Hematopoietic multipotent progenitor cell treated with erythropoietin and hydrocortisone succinate and interleukin-3 and kit ligand, for 15 days (in vitro differentiated cells): ENCODE measurements around the gene FBXL5.

Source experiments
- DNase-seq: peaks from one replicate; pipeline ENCODE4 v3.0.0-alpha.2; 2015; ENCODE audit warnings: low spot score

Gene FBXL5, protein sequence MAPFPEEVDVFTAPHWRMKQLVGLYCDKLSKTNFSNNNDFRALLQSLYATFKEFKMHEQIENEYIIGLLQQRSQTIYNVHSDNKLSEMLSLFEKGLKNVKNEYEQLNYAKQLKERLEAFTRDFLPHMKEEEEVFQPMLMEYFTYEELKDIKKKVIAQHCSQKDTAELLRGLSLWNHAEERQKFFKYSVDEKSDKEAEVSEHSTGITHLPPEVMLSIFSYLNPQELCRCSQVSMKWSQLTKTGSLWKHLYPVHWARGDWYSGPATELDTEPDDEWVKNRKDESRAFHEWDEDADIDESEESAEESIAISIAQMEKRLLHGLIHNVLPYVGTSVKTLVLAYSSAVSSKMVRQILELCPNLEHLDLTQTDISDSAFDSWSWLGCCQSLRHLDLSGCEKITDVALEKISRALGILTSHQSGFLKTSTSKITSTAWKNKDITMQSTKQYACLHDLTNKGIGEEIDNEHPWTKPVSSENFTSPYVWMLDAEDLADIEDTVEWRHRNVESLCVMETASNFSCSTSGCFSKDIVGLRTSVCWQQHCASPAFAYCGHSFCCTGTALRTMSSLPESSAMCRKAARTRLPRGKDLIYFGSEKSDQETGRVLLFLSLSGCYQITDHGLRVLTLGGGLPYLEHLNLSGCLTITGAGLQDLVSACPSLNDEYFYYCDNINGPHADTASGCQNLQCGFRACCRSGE

GRCh38 chr4:15655223-15656037, at the start of gene FBXL5:
TSS of gene FBXL5 (minus strand) at chr4:15655357. CDS start at chr4:15655287, 70 bp downstream.
- DNase-seq: peak; percentile 89

- no peak for DNase-seq
Measured at GRCh38 chr4:15704129-15704528, 49.0 kb upstream of the FBXL5 start.

DNA sequence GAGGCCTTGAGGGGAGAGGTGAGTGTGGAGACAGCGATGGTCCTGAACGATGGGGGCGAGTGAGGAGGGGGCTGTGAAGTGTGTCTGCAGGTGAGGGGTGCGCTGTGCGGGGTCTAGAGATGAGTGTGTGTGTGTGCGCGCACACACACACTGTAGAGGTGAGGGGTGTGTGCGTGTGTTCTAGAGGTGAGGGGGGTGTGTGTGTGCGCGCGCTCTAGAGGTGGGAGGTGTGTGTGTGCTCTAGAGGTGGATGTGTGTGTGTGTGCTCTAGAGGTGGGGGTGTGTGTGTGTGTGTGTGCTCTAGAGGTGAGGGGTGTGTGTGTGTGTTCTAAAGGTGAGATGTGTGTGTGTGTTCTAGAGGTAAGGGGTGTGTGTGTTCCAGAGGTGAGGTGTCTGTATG, 48.3 kb upstream of the FBXL5 start:
- DNase-seq: no peak

DNA sequence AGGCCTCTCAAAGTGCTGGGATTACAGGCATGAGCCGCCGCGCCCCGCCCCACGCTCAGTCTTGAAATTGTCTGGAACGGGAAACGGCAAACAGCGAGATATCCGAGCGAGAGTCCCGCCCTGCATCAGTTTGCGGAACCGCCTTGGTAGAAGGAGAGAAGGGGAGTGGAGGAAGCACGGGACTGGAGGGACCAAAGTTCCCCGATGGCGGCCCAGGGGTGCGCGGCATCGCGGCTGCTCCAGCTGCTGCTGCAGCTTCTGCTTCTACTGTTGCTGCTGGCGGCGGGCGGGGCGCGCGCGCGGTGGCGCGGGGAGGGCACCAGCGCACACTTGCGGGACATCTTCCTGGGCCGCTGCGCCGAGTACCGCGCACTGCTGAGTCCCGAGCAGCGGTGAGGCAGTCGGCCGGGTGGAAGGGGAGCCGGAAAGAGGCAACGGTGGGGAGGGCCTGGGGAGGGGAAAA, 47.8 kb upstream of the FBXL5 start, which contains the start of gene BST1:
Gene BST1 (plus strand): TSS at position 125 of the 463 bp plus-strand sequence. CDS start 80 bp downstream, at position 205.
- DNase-seq: no peak

DNA sequence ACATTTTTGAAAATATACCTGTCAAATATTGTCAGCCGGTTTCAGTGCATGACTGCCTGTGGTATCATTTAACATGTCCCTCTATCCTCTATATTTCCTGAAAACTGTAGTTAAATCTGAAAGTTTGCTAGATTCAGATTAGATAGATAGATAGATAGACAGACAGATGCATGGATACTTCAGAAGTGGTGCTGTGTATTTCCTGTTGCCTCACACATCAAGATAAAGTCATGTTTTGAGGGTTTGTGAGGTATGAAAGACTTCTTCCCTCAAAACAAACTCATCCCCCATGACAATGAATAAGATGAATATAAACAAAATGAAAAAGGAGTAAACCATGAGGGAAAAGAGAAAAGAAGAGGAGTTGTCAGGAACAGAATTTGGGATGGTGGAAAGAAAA, 41.7 kb upstream of the FBXL5 start:
- DNase-seq: no peak

DNA sequence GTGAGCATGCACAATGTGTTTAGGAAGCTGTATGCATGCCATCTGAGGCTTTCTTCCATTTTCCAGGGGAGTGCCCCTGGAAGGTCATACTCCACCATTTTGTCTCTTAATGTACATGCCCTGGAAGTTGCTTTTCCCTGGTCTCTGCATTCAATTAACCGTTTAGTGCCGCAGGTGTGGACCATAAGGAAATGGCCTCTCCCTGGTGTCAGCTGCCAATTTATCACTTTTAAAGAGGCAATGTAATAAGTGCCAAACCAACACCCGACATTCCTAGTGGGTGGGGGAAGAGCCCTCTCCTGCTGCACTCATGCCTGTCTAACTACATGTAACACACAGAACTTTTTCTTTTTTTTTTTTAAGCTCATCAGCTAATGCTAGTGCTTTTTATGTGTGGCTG, 40.6 kb upstream of the FBXL5 start:
- DNase-seq: no peak

DNA sequence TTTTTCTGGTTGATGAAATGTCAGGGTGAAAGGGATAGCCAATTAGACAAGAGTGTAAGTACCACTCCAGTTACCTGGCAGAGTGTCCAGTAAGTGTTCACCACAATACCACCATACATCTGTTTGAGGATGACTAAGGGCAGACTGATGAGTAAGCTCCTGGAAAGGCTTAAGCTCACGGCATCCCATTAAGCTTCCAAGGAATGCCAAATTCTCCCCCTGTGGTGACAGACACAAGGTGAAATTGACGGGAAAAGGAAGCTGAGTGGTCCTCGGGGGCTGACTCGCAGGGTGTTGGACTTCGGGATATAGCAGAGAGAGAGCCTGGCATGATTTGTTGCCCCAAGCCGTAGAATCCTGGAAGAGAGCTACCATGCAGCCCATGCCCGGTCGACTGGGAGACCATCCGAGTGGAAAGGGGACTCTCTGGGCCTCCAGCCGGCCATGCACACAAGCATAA, 40.1 kb upstream of the FBXL5 start:
- DNase-seq: no peak

- no peak for DNase-seq
Measured at GRCh38 chr4:15694431-15694830, 39.3 kb upstream of the FBXL5 start.

GRCh38 chr4:15692602-15693001, 37.4 kb upstream of the FBXL5 start:
- no peak for DNase-seq

GRCh38 chr4:15691346-15692135, 36.4 kb upstream of the FBXL5 start:
- no peak for DNase-seq

GRCh38 chr4:15690020-15690809, 35.1 kb upstream of the FBXL5 start:
- DNase-seq: no peak

DNA sequence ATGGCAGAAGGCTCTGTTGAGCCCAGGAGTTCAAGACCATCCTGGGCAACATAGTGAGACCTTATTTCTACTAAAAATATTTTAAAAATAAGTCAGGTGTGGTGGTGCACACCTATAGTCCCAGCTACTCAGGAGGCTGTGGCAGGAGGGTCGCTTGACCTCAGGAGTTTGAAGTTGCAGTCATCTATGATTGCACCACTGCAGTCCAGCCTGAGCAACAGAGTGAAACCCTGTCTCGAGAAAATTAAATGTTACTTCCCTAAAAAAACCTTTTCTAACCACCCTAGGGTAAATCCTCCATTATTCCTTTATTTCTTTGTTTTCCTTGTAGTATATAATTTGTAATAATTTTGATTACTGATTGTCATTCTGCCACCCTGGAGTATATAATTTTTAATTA, 34.4 kb upstream of the FBXL5 start:
- no peak for DNase-seq

- no peak for DNase-seq
Measured at GRCh38 chr4:15688051-15688450, 32.9 kb upstream of the FBXL5 start.

- no peak for DNase-seq
Measured at GRCh38 chr4:15684498-15684897, 29.3 kb upstream of the FBXL5 start.

- no peak for DNase-seq
Measured at GRCh38 chr4:15683143-15683495, 28.0 kb upstream of the FBXL5 start.

- peak; percentile 28 for DNase-seq
Measured at GRCh38 chr4:15682242-15683142, 27.3 kb upstream of the FBXL5 start.

DNA sequence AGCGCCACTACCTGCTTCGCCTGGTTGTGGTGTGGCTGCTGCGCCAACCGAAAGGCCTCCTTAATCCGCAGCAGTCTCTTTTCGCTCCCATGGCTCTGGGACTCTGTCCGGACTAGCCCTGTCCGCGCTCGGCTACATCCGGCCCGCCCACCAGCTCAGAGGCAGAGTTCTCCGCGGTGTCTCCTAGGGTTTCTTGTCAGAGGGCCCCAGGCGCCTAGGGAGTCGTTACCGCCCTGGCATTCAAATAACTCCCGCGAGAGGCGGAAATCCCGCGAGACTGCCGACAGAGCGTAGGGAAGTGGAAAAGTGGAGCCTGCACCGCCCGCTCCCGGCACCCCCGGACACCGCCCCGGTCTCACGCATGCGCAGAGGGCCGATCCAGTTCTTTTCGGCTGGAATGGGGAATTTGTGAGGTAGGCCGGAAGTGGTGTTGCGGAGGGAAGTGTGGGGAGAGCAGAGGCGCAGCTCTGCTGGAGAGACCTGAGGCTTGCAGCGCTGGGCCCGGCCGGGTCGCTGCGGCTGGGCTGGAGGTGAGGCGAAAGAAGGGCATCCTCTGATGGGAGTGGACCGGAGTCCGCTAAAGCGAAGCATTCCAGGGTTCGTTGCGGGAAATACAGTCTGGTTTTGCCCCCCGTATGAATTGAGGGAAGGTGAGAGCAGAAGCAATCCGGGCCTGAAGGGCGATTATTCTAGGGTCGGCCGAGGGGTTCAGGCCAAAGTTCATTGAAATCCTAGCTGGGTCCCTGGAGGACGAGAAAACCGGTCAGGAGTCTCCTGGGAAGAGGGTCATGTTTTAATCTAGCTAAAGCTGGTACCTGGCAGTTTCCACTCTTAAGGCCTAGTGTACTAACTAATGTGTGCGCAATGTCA, 26.4 kb upstream of the FBXL5 start, which contains the start of gene FAM200B:
Gene FAM200B (plus strand): TSS at position 456 of the 870 bp plus-strand sequence. CDS start 5,151 bp downstream, outside the sequence.
- DNase-seq: peak; percentile 97

- DNase-seq: no peak
Measured at GRCh38 chr4:15681067-15681371, 25.9 kb upstream of the FBXL5 start.
